Gastroesophageal sphincter (tissue), 4 donors: ENCODE data around the gene MTX1. TPM values are rescaled to one million over a fixed set of nuclear protein-coding genes. Genes with fewer than 3 reads are reported as not detected.
"Not testable (repeated sequence)": the region's sequence is repeated elsewhere in the genome, so short reads cannot be mapped to it uniquely, and the experiment has no call there.

Experiments used
- ATAC-seq: fragments of 150-250 bp; one replicate; pipeline ENCODE4 v1.9.1; 2016; ENCODE audit warnings: mild to moderate bottlenecking, moderate library complexity
- H3K27ac ChIP-seq, 4 donors: fragments of 200-600 bp; sonication (generic) in 3 of 4; 1 replicate in 3 of 4; 2 replicates in 1 of 4; pipeline ENCODE4 v1.5.1; 2016 to 2019
- H3K27me3 ChIP-seq: fragments of 200-600 bp; sonication (generic); one replicate; pipeline ENCODE4 v1.5.1; 2019
- H3K36me3 ChIP-seq, 2 donors: fragments of 200-600 bp; sonication (generic); one replicate each; pipeline ENCODE4 v1.5.1; 2019; ENCODE audit warnings: control low read depth in 1 of 2
- H3K4me1 ChIP-seq, 3 donors: fragments of 200-600 bp; sonication (generic); 1 replicate in 2 of 3; 2 replicates in 1 of 3; pipeline ENCODE4 v1.5.1; 2016 to 2019; ENCODE audit warnings: control low read depth in 2 of 3
- H3K4me3 ChIP-seq, 2 donors: fragments of 200-600 bp; sonication (generic); one replicate each; pipeline ENCODE4 v1.5.1; 2019; ENCODE audit warnings: mild to moderate bottlenecking in 1 of 2, moderate library complexity in 1 of 2
- H3K9me3 ChIP-seq, 3 donors: fragments of 200-600 bp; sonication (generic); one replicate each; pipeline ENCODE4 v1.5.1; 2017 to 2019; ENCODE audit warnings: control low read depth in 2 of 3
- CTCF ChIP-seq, 4 experiments: fragments of 200-600 bp in 2 of 4; fragments of 450-650 bp in 2 of 4; sonication (generic) in 1 of 4; IDR thresholded peaks; one replicate each; pipeline ENCODE4 v1.5.1; 2017 to 2019; ENCODE audit warnings: antibody characterized with exemption in 4 of 4, mild to moderate bottlenecking in 2 of 4, moderate library complexity in 2 of 4
- EP300 ChIP-seq: sonication (generic); formaldehyde crosslinking; IDR thresholded peaks from one replicate; pipeline ENCODE4 v1.6.1; 2017; ENCODE audit warnings: antibody characterized with exemption, mild to moderate bottlenecking
- POLR2A ChIP-seq, 2 donors: fragments of 450-650 bp; IDR thresholded peaks; one replicate each; pipeline ENCODE4 v1.6.1; 2017; ENCODE audit warnings: antibody characterized with exemption in 2 of 2, mild to moderate bottlenecking in 2 of 2, moderate library complexity in 1 of 2
- POLR2AphosphoS5 ChIP-seq: sonication (generic); formaldehyde crosslinking; IDR thresholded peaks from one replicate; pipeline ENCODE4 v1.6.1; 2017; ENCODE audit warnings: antibody characterized with exemption
- WGBS, 2 donors: methylation state at CpG; one replicate each; pipeline ENCODE4 v1.1.5; 2018; ENCODE audit warnings: low coverage in 1 of 2; 5-methylcytosine and 5-hydroxymethylcytosine counted together
- total RNA-seq, 4 donors: library from RNA; depleted of rRNA; stranded (reverse); fragments of >200 nt; gene quantifications; one replicate each; pipeline ENCODE4 v1.1.0, GENCODE V29; 2016

The MTX1 gene
- total RNA-seq, 4 donors from 2014 or later = 28.3 to 36.0 (median 32.6) TPM

GRCh38 chr1:155193275-155193990 is 15.1 kb upstream of the MTX1 start:
- Histone ChIP-seq H3K27me3 (no peaks in the 10 kb centered on the region), H3K4me1 (peaks cover 0 to 55% (median 17%) of the 10 kb centered on the region in 3 donors), H3K27ac (peak overlapping the region; percentile 78 to 94 (median 92)), H3K4me3 (peak overlapping the region; percentile 39 to 74), H3K9me3 (no peaks in the 10 kb centered on the region), H3K36me3 (peaks cover 0 to 19% of the 10 kb centered on the region in 2 donors)
- WGBS, 2 donors = 0% methylated on average over 23 of the region's 38 CpGs; no CpG with 5 or more reads in 1 of the 2 donors
- peak in 2 of 4 experiments; percentile 96 to 98 for TF ChIP-seq CTCF (IDR thresholded peaks at IDR 0.05)
- TF ChIP-seq POLR2A (IDR thresholded peaks at IDR 0.05) = peak; percentile 50 to 63
- no peak for TF ChIP-seq EP300
- peak; percentile 73 for TF ChIP-seq POLR2AphosphoS5
- peak; percentile 87 for ATAC-seq

GRCh38 chr1:155193991-155194240 is 14.6 kb upstream of the MTX1 start:
- ATAC-seq, H3K9me3 ChIP-seq, H3K27me3 ChIP-seq: not testable (repeated sequence)
- peaks cover 0 to 55% (median 17%) of the 10 kb centered on the region in 3 donors for H3K4me1 ChIP-seq
- WGBS, 2 donors = 0 to 4% methylated on average over 3 to 12 of the region's 16 CpGs
- H3K36me3 ChIP-seq = peaks cover 0 to 24% of the 10 kb centered on the region in 2 donors
- H3K4me3 ChIP-seq = peak overlapping the region; percentile 39 to 74
- H3K27ac ChIP-seq = peak overlapping the region; percentile 78 to 94 (median 92)

DNA sequence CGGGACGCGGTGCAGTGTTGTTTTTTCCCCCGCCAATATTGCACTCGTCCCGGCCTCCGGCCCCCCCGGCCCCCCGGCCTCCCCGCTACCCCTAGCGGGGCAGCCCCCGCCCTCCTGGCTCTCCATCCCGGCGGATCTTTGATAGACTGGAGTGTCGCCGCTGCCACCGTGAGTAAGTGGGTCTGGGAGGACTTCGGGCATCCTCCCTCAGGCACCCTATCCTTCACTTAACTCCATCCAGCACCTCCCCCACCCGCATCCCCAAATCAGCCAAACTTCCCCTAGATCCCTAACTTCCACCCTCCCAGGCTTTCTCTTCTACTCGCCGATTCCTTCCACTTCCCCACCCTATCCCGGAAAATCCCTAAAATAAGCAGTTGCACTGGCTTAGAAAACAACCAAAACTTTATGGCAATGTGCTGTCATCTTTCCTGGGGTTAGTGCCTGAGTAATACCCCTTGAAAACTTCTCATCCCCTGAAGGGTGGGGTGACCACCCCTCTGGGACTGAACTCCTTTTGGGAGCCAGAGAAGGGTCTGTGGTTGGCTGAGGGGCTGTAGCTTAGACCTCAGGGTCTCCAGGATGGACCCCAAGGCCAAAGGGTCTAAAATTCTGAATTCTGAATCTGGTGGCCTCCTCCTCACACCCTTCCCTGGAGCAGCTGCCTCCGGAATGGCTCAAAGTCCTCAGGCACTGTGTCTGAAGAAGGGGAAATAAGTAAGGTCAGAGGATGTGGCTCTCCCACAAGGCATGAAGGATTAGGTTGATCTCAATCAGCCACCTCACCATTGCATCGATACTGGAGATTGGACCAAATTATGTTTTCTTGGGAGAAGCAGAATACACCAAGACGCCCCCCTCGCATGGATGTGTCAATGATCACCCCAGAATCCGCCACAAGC is 13.0 kb upstream of the MTX1 start:
- no peaks in the 10 kb centered on the region for H3K27me3 ChIP-seq
- 17 to 37% methylated on average over 9 to 13 of the region's 27 CpGs for WGBS, 2 donors
- peak overlapping the region; percentile 78 to 94 (median 92) for H3K27ac ChIP-seq
- peaks cover 0 to 36% of the 10 kb centered on the region in 2 donors for H3K36me3 ChIP-seq
- H3K4me3 ChIP-seq = peak overlapping the region; percentile 39 to 74
- peaks cover 0 to 55% (median 17%) of the 10 kb centered on the region in 3 donors for H3K4me1 ChIP-seq
- H3K9me3 ChIP-seq = no peaks in the 10 kb centered on the region
- TF ChIP-seq POLR2A (IDR thresholded peaks at IDR 0.05) (no peak), EP300 (no peak), POLR2AphosphoS5 (no peak), CTCF (IDR thresholded peaks at IDR 0.05) (no peak)
- no peak for ATAC-seq

GRCh38 chr1:155196103-155196892 is 12.2 kb upstream of the MTX1 start:
- H3K27me3 ChIP-seq = no peaks in the 10 kb centered on the region
- 67% methylated on average over 1 of the region's 6 CpGs; no CpG with 5 or more reads in 1 of the 2 donors for WGBS, 2 donors
- H3K9me3 ChIP-seq = no peaks in the 10 kb centered on the region
- H3K4me1 ChIP-seq = peaks cover 0 to 55% (median 17%) of the 10 kb centered on the region in 3 donors
- H3K36me3 ChIP-seq = peaks cover 0 to 44% of the 10 kb centered on the region in 2 donors
- H3K4me3 ChIP-seq = peak overlapping the region in 1 of 2 donors; percentile 74
- TF ChIP-seq CTCF (IDR thresholded peaks at IDR 0.05) (no peak), EP300 (no peak), POLR2AphosphoS5 (no peak), POLR2A (IDR thresholded peaks at IDR 0.05) (no peak)
- ATAC-seq = no peak
- peak overlapping the region in 3 of 4 donors; percentile 91 to 94 (median 93) for H3K27ac ChIP-seq
